Gastroesophageal sphincter (tissue), 4 donors: ENCODE measurements around the gene GUCY2C. TPM values are rescaled to one million over a fixed set of nuclear protein-coding genes. Genes with fewer than 3 reads are reported as not detected.

ENCODE experiments used
- ATAC-seq: fragments of 150-250 bp; one replicate; pipeline ENCODE4 v1.9.1; 2016; ENCODE audit warnings: mild to moderate bottlenecking, moderate library complexity
- H3K27ac ChIP-seq, 4 donors: fragments of 200-600 bp; sonication (generic) in 3 of 4; 1 replicate in 3 of 4; 2 replicates in 1 of 4; pipeline ENCODE4 v1.5.1; 2016 to 2019
- H3K27me3 ChIP-seq: fragments of 200-600 bp; sonication (generic); one replicate; pipeline ENCODE4 v1.5.1; 2019
- H3K36me3 ChIP-seq, 2 donors: fragments of 200-600 bp; sonication (generic); one replicate each; pipeline ENCODE4 v1.5.1; 2019; ENCODE audit warnings: control low read depth in 1 of 2
- H3K4me1 ChIP-seq, 3 donors: fragments of 200-600 bp; sonication (generic); 1 replicate in 2 of 3; 2 replicates in 1 of 3; pipeline ENCODE4 v1.5.1; 2016 to 2019; ENCODE audit warnings: control low read depth in 2 of 3
- H3K4me3 ChIP-seq, 2 donors: fragments of 200-600 bp; sonication (generic); one replicate each; pipeline ENCODE4 v1.5.1; 2019; ENCODE audit warnings: mild to moderate bottlenecking in 1 of 2, moderate library complexity in 1 of 2
- H3K9me3 ChIP-seq, 3 donors: fragments of 200-600 bp; sonication (generic); one replicate each; pipeline ENCODE4 v1.5.1; 2017 to 2019; ENCODE audit warnings: control low read depth in 2 of 3
- EP300 ChIP-seq: sonication (generic); formaldehyde crosslinking; IDR thresholded peaks from one replicate; pipeline ENCODE4 v1.6.1; 2017; ENCODE audit warnings: antibody characterized with exemption, mild to moderate bottlenecking
- POLR2A ChIP-seq, 2 donors: fragments of 450-650 bp; IDR thresholded peaks; one replicate each; pipeline ENCODE4 v1.6.1; 2017; ENCODE audit warnings: antibody characterized with exemption in 2 of 2, mild to moderate bottlenecking in 2 of 2, moderate library complexity in 1 of 2
- POLR2AphosphoS5 ChIP-seq: sonication (generic); formaldehyde crosslinking; IDR thresholded peaks from one replicate; pipeline ENCODE4 v1.6.1; 2017; ENCODE audit warnings: antibody characterized with exemption
- WGBS, 2 donors: methylation state at CpG; one replicate each; pipeline ENCODE4 v1.1.5; 2018; ENCODE audit warnings: low coverage in 1 of 2; 5-methylcytosine and 5-hydroxymethylcytosine counted together
- total RNA-seq, 4 donors: library from RNA; depleted of rRNA; stranded (reverse); fragments of >200 nt; gene quantifications; one replicate each; pipeline ENCODE4 v1.1.0, GENCODE V29; 2016
- TF ChIP-seq, protein P1 (sequence below), 4 experiments: fragments of 200-600 bp in 2 of 4; fragments of 450-650 bp in 2 of 4; sonication (generic) in 1 of 4; IDR thresholded peaks; one replicate each; pipeline ENCODE4 v1.5.1; 2017 to 2019; ENCODE audit warnings: antibody characterized with exemption in 4 of 4, mild to moderate bottlenecking in 2 of 4, moderate library complexity in 2 of 4

GUCY2C gene
- total RNA-seq, 4 donors from 2014 or later = not detected

DNA sequence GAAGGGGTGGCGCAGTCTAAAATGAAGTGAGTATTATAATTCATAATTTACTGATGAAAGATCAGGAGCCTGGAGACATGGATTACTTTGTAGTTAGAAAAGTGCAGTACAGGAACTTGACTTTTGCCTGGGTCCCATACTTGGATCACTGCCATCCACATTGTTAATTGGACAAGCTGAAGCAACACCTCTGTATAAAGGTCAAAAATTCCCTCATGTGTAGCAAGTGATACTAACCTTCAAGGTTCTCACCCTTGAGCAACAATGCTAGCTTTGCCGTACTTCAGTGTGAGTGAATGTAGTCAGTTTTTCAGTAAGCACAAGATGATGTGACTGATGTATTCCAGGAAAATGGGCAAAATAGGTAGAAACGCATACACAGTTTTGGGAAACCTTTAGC lies 84.1 kb downstream of the GUCY2C start:
- TF ChIP-seq, protein P1, sequence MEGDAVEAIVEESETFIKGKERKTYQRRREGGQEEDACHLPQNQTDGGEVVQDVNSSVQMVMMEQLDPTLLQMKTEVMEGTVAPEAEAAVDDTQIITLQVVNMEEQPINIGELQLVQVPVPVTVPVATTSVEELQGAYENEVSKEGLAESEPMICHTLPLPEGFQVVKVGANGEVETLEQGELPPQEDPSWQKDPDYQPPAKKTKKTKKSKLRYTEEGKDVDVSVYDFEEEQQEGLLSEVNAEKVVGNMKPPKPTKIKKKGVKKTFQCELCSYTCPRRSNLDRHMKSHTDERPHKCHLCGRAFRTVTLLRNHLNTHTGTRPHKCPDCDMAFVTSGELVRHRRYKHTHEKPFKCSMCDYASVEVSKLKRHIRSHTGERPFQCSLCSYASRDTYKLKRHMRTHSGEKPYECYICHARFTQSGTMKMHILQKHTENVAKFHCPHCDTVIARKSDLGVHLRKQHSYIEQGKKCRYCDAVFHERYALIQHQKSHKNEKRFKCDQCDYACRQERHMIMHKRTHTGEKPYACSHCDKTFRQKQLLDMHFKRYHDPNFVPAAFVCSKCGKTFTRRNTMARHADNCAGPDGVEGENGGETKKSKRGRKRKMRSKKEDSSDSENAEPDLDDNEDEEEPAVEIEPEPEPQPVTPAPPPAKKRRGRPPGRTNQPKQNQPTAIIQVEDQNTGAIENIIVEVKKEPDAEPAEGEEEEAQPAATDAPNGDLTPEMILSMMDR (IDR thresholded peaks at IDR 0.05) = no peak
- TF ChIP-seq POLR2A (IDR thresholded peaks at IDR 0.05) = no peak
- no peak for TF ChIP-seq POLR2AphosphoS5
- TF ChIP-seq EP300 = no peak
- Histone ChIP-seq H3K27ac (no peak overlapping the region), H3K4me3 (no peak overlapping the region), H3K4me1 (peaks cover 0 to 26% (median 6%) of the 10 kb centered on the region in 3 donors), H3K27me3 (no peaks in the 10 kb centered on the region), H3K36me3 (no peaks in the 10 kb centered on the region), H3K9me3 (peaks cover 0 to 16% (median 0%) of the 10 kb centered on the region in 3 donors)
- 95 to 98% methylated on average over 3 of the region's 3 CpGs for WGBS, 2 donors
- no peak for ATAC-seq

DNA sequence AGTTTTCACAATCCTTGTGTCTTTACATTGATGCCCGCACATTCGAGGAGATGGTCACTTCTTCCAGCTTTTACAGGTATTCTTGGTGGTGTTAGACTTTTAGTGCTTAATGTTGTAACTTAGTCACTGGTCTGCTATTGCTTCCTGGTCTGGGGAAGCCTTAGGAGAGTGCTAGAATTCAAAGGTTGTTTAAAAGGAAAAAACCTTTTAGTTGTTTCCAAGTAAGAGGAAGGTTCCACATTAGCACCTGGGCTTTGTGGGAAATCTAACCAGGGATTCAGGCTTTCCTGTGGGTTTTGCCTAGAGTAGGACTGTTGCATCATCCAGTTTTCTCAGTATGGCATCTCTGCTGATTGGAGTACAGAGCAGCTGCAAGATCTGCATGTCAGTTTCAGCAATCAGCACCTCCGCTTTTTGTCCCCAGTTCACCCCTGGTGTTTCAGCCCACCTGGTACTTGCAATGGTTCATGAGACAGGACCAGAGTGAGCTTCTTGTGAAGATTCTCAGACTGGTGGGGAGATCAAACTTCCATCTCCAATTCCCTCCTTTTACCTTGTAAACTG lies 84.7 kb downstream of the GUCY2C start:
- no CpG with 5 or more reads among the region's 3 CpGs for WGBS, 2 donors
- TF ChIP-seq POLR2AphosphoS5 (no peak), EP300 (no peak), POLR2A (IDR thresholded peaks at IDR 0.05) (no peak)
- TF ChIP-seq, protein P1 (IDR thresholded peaks at IDR 0.05) = no peak

DNA sequence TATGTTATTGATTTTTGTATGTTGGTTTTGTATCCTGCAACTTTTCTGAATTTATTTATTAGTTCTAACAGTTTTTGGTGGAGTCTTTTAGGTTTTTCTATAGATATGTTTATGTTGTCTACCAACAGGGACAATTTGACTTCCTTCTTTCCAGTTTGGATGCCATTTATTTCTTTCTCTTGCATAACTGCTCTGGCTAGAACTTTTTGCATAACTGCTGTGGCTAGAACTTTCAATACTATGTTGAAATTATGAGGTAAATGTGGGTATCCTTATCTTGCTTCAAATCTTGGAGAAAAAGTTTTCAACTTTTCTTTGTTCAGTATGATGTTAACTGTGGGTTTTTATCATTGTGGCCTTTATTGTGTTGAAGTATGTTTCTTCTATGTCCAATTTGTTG lies 88.8 kb downstream of the GUCY2C start:
- Histone ChIP-seq H3K36me3 (no peaks in the 10 kb centered on the region), H3K27ac (no peak overlapping the region), H3K27me3 (no peaks in the 10 kb centered on the region), H3K4me1 (peaks cover 0 to 3% (median 0%) of the 10 kb centered on the region in 3 donors), H3K9me3 (peaks cover 0 to 31% (median 0%) of the 10 kb centered on the region in 3 donors), H3K4me3 (no peak overlapping the region)
- no peak for ATAC-seq
- TF ChIP-seq, protein P1 (IDR thresholded peaks at IDR 0.05) = no peak
- TF ChIP-seq POLR2AphosphoS5 (no peak), POLR2A (IDR thresholded peaks at IDR 0.05) (no peak), EP300 (no peak)

More for the DNA sequence above, 84.7 kb downstream of the GUCY2C start:
- no peak for ATAC-seq
- Histone ChIP-seq H3K27ac (no peak overlapping the region), H3K4me1 (peaks cover 0 to 26% (median 6%) of the 10 kb centered on the region in 3 donors), H3K27me3 (no peaks in the 10 kb centered on the region), H3K9me3 (peaks cover 0 to 17% (median 0%) of the 10 kb centered on the region in 3 donors), H3K36me3 (no peaks in the 10 kb centered on the region), H3K4me3 (no peak overlapping the region)

DNA sequence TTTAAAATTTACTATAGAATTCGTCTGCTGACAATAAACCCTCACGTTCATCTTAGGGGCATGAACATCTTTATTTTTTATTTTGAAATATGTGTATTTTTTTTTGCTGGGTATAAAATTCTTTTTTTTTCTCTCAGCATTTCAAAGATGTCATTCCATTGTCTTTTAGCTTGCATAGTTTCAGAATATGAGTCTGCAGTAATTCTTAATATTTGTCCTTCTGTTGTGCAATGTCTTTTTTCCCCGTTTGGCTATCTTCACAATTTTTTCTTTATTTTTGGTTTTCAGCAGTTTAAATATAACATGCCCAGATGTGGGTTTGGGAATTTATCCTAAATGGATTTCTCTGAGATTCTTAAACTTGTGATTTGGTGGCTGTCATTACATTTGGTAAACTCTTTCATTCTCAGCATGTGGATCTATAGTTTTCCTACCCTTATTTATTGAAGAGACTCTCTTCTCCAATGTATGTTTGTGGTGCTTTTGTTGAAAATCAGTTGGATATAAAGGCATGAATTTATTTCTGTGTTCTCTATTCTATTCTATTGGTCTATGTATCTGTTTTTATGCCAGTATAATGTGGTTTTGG lies 90.9 kb downstream of the GUCY2C start:
- no peaks in the 10 kb centered on the region for H3K27me3 ChIP-seq
- ATAC-seq = no peak
- H3K9me3 ChIP-seq = peaks cover 0 to 25% (median 0%) of the 10 kb centered on the region in 3 donors
- TF ChIP-seq POLR2AphosphoS5 (no peak), EP300 (no peak), POLR2A (IDR thresholded peaks at IDR 0.05) (no peak)
- TF ChIP-seq, protein P1 (IDR thresholded peaks at IDR 0.05) = no peak
- H3K4me3 ChIP-seq = no peak overlapping the region
- no peak overlapping the region for H3K27ac ChIP-seq
- H3K4me1 ChIP-seq = no peaks in the 10 kb centered on the region
- WGBS, 2 donors = 80 to 100% methylated on average over 2 to 3 of the region's 3 CpGs
- H3K36me3 ChIP-seq = no peaks in the 10 kb centered on the region
